ENCODE measurements around the gene SMPDL3B. TPM values are rescaled to one million over a fixed set of nuclear protein-coding genes. Genes with fewer than 3 reads are reported as not detected.

Gene SMPDL3B, protein sequence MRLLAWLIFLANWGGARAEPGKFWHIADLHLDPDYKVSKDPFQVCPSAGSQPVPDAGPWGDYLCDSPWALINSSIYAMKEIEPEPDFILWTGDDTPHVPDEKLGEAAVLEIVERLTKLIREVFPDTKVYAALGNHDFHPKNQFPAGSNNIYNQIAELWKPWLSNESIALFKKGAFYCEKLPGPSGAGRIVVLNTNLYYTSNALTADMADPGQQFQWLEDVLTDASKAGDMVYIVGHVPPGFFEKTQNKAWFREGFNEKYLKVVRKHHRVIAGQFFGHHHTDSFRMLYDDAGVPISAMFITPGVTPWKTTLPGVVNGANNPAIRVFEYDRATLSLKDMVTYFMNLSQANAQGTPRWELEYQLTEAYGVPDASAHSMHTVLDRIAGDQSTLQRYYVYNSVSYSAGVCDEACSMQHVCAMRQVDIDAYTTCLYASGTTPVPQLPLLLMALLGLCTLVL
- 1 to 10 TPM in 3 of 4 donors, under 1 TPM in 1; 0.48 to 3.2 (median 1.7) TPM for total RNA-seq

DNA sequence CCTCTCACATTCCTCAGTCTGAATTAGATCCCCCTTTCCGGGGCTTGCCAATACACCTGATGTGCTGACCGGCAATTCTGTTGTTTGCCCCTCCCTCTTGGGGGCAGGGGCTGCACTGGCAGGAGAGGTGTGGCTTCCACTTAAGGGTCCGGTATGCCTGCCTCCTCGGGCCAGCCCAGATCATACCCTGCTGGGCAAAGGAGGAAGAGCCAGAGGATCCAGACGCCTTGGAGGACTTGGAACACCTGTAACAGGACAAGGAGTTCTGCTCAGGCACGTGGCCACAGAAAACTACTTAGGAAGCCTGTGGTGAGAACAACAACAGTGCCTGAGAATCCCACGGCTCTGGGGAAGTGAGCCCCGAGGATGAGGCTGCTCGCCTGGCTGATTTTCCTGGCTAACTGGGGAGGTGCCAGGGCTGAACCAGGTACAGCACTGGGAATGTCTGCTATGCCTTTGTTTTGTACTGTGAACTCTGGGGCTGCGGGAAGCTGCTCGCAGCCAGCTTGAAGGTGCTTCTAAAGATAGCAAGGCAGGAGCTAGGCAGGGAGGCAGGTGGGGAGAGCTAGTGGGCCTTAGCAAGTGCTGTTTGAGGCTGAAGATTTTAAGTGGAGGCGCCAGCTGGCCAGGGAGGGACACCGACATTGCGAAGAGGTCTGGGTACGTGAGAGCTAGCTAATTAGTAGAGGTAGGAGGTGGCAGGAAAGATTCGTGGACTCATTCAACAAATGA lies at the start of gene SMPDL3B:
SMPDL3B (plus strand) TSS at position 183 of the 732 bp plus-strand sequence; CDS start at position 367, 184 bp downstream.
- Histone ChIP-seq H3K9me3 (no peaks in the 10 kb centered on the region), H3K27me3 (peaks cover 6% of the 10 kb centered on the region), H3K4me1 (peaks cover 10% of the 10 kb centered on the region), H3K4me3 (peak within 1 kb of the TSS; percentile 8), H3K36me3 (no peaks in the 10 kb centered on the region), H3K27ac (no peak within 1 kb of the TSS)
- 4% methylated on average over 16 of the region's 16 CpGs for WGBS
- no peak for DNase-seq (ENCODE audit: low spot score in 2 of 2)
- TF ChIP-seq, protein P1, sequence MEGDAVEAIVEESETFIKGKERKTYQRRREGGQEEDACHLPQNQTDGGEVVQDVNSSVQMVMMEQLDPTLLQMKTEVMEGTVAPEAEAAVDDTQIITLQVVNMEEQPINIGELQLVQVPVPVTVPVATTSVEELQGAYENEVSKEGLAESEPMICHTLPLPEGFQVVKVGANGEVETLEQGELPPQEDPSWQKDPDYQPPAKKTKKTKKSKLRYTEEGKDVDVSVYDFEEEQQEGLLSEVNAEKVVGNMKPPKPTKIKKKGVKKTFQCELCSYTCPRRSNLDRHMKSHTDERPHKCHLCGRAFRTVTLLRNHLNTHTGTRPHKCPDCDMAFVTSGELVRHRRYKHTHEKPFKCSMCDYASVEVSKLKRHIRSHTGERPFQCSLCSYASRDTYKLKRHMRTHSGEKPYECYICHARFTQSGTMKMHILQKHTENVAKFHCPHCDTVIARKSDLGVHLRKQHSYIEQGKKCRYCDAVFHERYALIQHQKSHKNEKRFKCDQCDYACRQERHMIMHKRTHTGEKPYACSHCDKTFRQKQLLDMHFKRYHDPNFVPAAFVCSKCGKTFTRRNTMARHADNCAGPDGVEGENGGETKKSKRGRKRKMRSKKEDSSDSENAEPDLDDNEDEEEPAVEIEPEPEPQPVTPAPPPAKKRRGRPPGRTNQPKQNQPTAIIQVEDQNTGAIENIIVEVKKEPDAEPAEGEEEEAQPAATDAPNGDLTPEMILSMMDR (IDR thresholded peaks at IDR 0.05) = no peak
- TF ChIP-seq POLR2A (IDR thresholded peaks at IDR 0.05) (no peak), POLR2AphosphoS5 (IDR thresholded peaks at IDR 0.05) (no peak), EP300 (IDR thresholded peaks at IDR 0.05) (no peak)

DNA sequence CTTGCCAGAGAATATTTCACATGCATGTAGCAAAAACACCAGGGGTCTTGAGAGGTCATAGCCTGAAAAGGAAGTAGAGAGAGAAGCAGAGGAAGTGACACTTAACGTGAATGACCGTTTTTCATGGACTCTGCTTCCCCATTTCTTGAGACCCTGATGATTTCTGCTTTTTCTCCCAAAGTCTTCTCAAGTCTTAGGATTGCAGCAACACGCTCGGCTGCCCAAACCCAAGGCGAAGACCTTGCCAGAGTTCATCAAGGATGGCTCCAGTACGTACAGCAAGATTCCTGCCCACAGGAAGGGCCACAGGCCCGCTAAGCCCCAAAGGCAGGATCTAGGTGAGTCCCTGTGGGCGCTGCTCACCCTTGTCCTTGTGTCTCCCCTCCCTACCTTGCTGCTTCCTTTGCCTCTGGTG lies 49.7 kb upstream of the SMPDL3B start:
- H3K4me1 ChIP-seq = peaks cover 4% of the 10 kb centered on the region
- 84% methylated on average over 6 of the region's 8 CpGs for WGBS
- no peak for DNase-seq (ENCODE audit: low spot score in 2 of 2)
- H3K9me3 ChIP-seq = no peaks in the 10 kb centered on the region
- H3K27me3 ChIP-seq = no peaks in the 10 kb centered on the region
- no peak overlapping the region for H3K4me3 ChIP-seq
- peak overlapping the region; percentile 27 for H3K27ac ChIP-seq
- peaks cover 36% of the 10 kb centered on the region for H3K36me3 ChIP-seq
- TF ChIP-seq POLR2AphosphoS5 (IDR thresholded peaks at IDR 0.05) = no peak
- no peak for TF ChIP-seq POLR2A (IDR thresholded peaks at IDR 0.05)
- no peak for TF ChIP-seq EP300 (IDR thresholded peaks at IDR 0.05)
- TF ChIP-seq, protein P1 (IDR thresholded peaks at IDR 0.05) = no peak

DNA sequence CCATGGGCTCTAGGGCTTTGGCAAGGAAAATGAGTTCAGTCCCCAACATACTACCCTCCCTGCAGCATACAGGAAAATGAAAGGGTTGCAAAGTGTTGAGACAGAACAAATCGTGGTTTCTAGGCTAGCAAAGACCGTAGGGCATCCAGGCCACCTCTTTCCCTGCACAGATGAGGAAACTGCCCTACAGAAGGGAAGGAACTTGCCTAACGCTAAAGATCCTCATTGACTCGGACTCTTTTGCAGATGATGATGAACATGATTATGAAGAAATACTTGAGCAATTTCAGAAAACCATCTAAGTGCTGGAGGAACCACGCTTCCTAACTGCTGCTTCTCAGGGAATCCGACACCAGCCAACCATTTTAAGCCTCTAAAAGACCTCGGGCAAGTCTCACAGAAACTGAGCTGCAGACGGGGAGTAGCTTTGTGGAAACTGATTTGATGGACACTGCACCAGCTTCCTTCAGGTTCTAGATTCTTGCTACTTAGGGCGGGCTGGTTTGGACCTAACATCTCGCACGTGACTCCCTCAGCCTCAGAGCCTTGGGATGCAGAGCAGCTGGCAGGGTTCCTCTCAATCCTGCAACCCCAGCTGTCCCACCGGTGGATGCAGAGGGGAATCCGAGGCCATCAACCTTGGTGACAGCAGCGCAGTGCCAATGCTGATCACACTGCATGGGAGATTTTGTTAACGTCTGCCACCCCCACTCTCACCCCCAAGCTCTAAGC lies 49.0 kb upstream of the SMPDL3B start:
- DNase-seq (ENCODE audit: low spot score in 2 of 2) = no peak
- Histone ChIP-seq H3K9me3 (no peaks in the 10 kb centered on the region), H3K27ac (peak overlapping the region; percentile 27), H3K27me3 (no peaks in the 10 kb centered on the region), H3K36me3 (peaks cover 41% of the 10 kb centered on the region), H3K4me1 (peaks cover 4% of the 10 kb centered on the region), H3K4me3 (no peak overlapping the region)
- no peak for TF ChIP-seq EP300 (IDR thresholded peaks at IDR 0.05)
- TF ChIP-seq, protein P1 (IDR thresholded peaks at IDR 0.05) = no peak
- no peak for TF ChIP-seq POLR2AphosphoS5 (IDR thresholded peaks at IDR 0.05)
- no peak for TF ChIP-seq POLR2A (IDR thresholded peaks at IDR 0.05)
- 87% methylated on average over 12 of the region's 15 CpGs for WGBS

DNA sequence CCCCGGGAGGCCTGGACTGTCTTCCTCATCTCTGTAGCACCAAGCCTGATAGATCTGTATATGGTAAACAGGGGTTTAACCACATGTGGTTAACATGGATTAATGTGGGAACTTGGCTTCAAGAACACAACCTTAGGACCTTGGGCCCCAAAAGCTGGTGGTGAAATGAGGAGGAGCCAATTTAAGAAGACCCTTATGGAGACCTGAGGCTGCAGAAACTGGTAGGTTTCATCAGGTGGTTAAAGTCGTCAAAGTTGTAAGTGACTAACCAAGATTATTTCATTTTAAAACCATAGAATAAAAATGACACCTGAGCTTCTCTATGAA lies 48.5 kb upstream of the SMPDL3B start:
- 78% methylated on average over 2 of the region's 2 CpGs for WGBS
- Histone ChIP-seq H3K4me1 (peaks cover 4% of the 10 kb centered on the region), H3K9me3 (no peaks in the 10 kb centered on the region), H3K36me3 (peaks cover 46% of the 10 kb centered on the region), H3K27me3 (no peaks in the 10 kb centered on the region), H3K27ac (no peak overlapping the region), H3K4me3 (no peak overlapping the region)
- no peak for TF ChIP-seq POLR2AphosphoS5 (IDR thresholded peaks at IDR 0.05)
- TF ChIP-seq, protein P1 (IDR thresholded peaks at IDR 0.05) = no peak
- TF ChIP-seq EP300 (IDR thresholded peaks at IDR 0.05) = no peak
- TF ChIP-seq POLR2A (IDR thresholded peaks at IDR 0.05) = no peak
- DNase-seq (ENCODE audit: low spot score in 2 of 2) = no peak
